MG63 (cell line): ENCODE results near the gene CALCB. TPM values are rescaled to one million over a fixed set of nuclear protein-coding genes. Genes with fewer than 3 reads are reported as not detected.

Source experiments
- total RNA-seq: library from RNA; depleted of rRNA; stranded (reverse); fragments of >200 nt; shearing (Covaris generic); gene quantifications from 2 replicates; pipeline ENCODE4 v1.2.3, GENCODE V29; 2014; ENCODE audit warnings: low replicate concordance; rRNA removed

The CALCB gene
- total RNA-seq, 1 experiment from 2014 or later: not detected

Other genes with a start within 250 kb of the CALCB start
- 5.5 and 13.7 TPM in 2 replicates for gene CYP2R1, start 181.4 kb upstream of the CALCB start, total RNA-seq
- gene CALCA, start 101.2 kb upstream of the CALCB start, total RNA-seq: not detected in 2 replicates
- gene INSC, start 41.3 kb downstream of the CALCB start, total RNA-seq: 4.1 and 6.2 TPM in 2 replicates